Esophagus mucosa (tissue), 1 donor: ENCODE measurements around the gene FXR1. TPM values are rescaled to one million over a fixed set of nuclear protein-coding genes. Genes with fewer than 3 reads are reported as not detected.
"Not testable (repeated sequence)": the region's sequence is repeated elsewhere in the genome, so short reads cannot be mapped to it uniquely, and the experiment has no call there.

ENCODE experiments used
- ATAC-seq: fragments of 200-7000 bp; cut with Tn5 transposase; one replicate; pipeline ENCODE4 v1.9.1; 2020
- total RNA-seq: library from RNA; stranded (reverse); gene quantifications from one replicate; pipeline ENCODE4 v1.2.4, GENCODE V29; 2023
- donor health status: DM: yes; HTN: yes; CAD: no.

FXR1 gene
- total RNA-seq, 1 donor from 2014 or later, result 54.0 TPM

GRCh38 chr3:180940826-180941225 is 28.4 kb downstream of the FXR1 start:
- no peak for ATAC-seq

GRCh38 chr3:180947761-180948390 is 35.4 kb downstream of the FXR1 start:
- no peak for ATAC-seq

- ATAC-seq, result no peak
Observed at GRCh38 chr3:180959691-180960090, 47.2 kb downstream of the FXR1 start.

GRCh38 chr3:180961087-180961486 is 48.6 kb downstream of the FXR1 start:
- ATAC-seq, result no peak

GRCh38 chr3:180961552-180961951 is 49.1 kb downstream of the FXR1 start:
- ATAC-seq, result no peak

- ATAC-seq, result no peak
Observed at GRCh38 chr3:180962530-180962929, 50.1 kb downstream of the FXR1 start.

GRCh38 chr3:180970931-180971330 is 58.5 kb downstream of the FXR1 start:
- ATAC-seq, result no peak

- ATAC-seq, result no peak
Observed at GRCh38 chr3:180973543-180973942, 61.1 kb downstream of the FXR1 start.

GRCh38 chr3:180974286-180974685 is 61.8 kb downstream of the FXR1 start:
- no peak for ATAC-seq

- no peak for ATAC-seq
Observed at GRCh38 chr3:180977498-180977897, 65.0 kb downstream of the FXR1 start.

GRCh38 chr3:180979961-180980360 is 67.5 kb downstream of the FXR1 start:
- no peak for ATAC-seq

- no peak for ATAC-seq
Observed at GRCh38 chr3:180980611-180981010, 68.1 kb downstream of the FXR1 start.

- ATAC-seq, result no peak
Observed at GRCh38 chr3:180981912-180982311, 69.4 kb downstream of the FXR1 start.

- no peak for ATAC-seq
Observed at GRCh38 chr3:180983136-180983535, 70.7 kb downstream of the FXR1 start.

- ATAC-seq, result not testable (repeated sequence)
Observed at GRCh38 chr3:180986366-180986765, 73.9 kb downstream of the FXR1 start.

- no peak for ATAC-seq
Observed at GRCh38 chr3:180987344-180987743, 74.9 kb downstream of the FXR1 start.

- peak; percentile 100 for ATAC-seq
Observed at GRCh38 chr3:180989291-180990163, 77.1 kb downstream of the FXR1 start, which contains the start of gene DNAJC19. DNAJC19 (minus strand) TSS chr3:180989736; CDS start chr3:180989602, 134 bp downstream.

GRCh38 chr3:180990505-180990904 is 78.0 kb downstream of the FXR1 start:
- no peak for ATAC-seq

GRCh38 chr3:180996415-180996932 is 84.0 kb downstream of the FXR1 start:
- ATAC-seq, result no peak

GRCh38 chr3:181002331-181002730 is 89.9 kb downstream of the FXR1 start:
- not testable (repeated sequence) for ATAC-seq

GRCh38 chr3:181003469-181003868 is 91.0 kb downstream of the FXR1 start:
- ATAC-seq, result not testable (repeated sequence)

GRCh38 chr3:181006541-181006940 is 94.1 kb downstream of the FXR1 start:
- no peak for ATAC-seq

- ATAC-seq, result no peak
Observed at GRCh38 chr3:181007262-181007661, 94.8 kb downstream of the FXR1 start.

GRCh38 chr3:181008796-181009195 is 96.3 kb downstream of the FXR1 start:
- no peak for ATAC-seq
